GM12801 (cell line): ENCODE results near the gene TMEM14A.

Experiments used
- TF ChIP-seq, protein P1 (sequence below): IDR thresholded peaks from one replicate; pipeline ENCODE4 v1.5.1; 2011; ENCODE audit warnings: control low read depth; ENCODE audit not compliant: insufficient read length; ENCODE audit errors: extremely low read depth

TMEM14A gene

DNA sequence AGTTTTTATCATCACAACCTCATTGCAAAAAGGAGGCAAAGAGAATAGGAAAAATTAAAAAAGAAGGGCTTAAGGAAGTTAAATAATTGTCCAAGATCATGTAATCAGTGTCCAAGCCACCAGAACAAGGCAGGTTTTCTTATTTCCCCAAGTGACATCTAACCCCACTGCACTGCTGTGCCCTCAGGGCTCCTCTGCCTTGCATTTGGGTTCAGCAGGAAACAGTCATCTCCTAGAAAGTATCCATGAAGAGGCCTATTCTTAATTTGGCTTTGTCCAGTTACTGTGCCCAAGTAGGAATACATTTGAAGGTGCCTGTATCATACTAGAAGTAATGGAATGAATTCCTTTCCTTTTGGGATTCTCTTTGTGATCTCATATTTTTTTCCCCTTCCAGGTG, 10.5 kb downstream of the TMEM14A start:
- TF ChIP-seq, protein P1, sequence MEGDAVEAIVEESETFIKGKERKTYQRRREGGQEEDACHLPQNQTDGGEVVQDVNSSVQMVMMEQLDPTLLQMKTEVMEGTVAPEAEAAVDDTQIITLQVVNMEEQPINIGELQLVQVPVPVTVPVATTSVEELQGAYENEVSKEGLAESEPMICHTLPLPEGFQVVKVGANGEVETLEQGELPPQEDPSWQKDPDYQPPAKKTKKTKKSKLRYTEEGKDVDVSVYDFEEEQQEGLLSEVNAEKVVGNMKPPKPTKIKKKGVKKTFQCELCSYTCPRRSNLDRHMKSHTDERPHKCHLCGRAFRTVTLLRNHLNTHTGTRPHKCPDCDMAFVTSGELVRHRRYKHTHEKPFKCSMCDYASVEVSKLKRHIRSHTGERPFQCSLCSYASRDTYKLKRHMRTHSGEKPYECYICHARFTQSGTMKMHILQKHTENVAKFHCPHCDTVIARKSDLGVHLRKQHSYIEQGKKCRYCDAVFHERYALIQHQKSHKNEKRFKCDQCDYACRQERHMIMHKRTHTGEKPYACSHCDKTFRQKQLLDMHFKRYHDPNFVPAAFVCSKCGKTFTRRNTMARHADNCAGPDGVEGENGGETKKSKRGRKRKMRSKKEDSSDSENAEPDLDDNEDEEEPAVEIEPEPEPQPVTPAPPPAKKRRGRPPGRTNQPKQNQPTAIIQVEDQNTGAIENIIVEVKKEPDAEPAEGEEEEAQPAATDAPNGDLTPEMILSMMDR, result no peak

- TF ChIP-seq, protein P1, result no peak
These were observed 16.2 kb downstream of the TMEM14A start for GRCh38 chr6:52686878-52687699.

- TF ChIP-seq, protein P1, result no peak
These were observed 18.9 kb downstream of the TMEM14A start for GRCh38 chr6:52689857-52690256.

- TF ChIP-seq, protein P1, result no peak
These were observed 20.8 kb downstream of the TMEM14A start for GRCh38 chr6:52691718-52692117.

DNA sequence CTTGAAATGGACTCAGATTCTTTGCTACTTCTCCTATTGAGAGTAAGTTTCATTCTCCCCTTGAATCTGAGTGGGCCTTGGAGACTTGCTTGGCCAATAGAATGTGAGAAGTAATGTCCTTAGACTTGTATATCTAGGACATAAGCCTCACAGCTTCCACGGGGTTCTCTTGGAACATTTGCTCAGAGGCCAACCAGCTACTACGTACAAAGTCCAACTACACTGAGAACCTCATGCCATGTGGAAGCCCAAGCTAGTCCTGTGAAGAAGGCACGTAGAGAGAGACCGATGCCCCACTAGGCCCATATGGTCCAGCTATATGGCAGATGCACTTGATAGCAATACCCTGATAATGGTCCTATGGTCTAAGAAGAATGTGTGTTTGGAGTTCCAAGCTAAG, 22.9 kb downstream of the TMEM14A start:
- TF ChIP-seq, protein P1, result no peak

DNA sequence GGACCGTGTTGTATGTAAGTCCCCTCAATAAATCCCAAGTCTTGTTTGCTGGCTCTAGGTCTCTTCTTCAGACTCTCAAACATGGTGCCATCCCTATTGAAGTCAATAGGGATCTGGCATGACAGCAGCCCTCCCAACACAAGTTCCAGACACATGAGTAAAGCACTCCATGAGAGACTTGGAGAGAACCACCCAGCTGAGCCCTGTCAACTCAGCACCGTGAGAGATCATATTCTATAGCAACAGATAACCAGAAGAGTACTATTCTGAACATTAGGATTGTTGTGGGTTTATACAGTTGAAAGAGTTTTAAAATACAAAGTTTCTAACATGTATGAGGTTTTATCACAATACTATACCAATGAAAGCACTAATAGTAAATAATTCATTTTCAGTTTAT, 23.5 kb downstream of the TMEM14A start:
- TF ChIP-seq, protein P1, result no peak

DNA sequence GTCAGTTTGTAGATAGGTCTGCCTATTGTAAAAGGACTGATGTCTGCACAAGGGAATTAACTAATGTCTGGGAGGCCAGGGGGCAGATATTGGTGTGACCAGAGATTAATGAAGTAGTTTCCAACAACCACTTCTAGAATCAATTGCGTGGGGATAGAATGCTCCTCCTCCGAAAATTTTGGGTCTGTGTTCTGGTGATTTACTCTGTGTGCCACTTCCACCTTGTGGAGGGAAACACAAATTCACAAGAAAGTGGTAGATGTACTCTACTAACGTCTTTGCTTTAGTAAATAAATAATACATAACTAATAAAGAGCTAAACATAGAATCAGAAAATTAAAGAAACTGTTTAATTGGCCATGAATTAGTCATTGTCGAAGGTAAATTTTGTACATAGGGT, 25.5 kb downstream of the TMEM14A start:
- TF ChIP-seq, protein P1, result no peak
